GM19328 (cell line): ENCODE results near the gene RAP1GAP2.

Experiments used
- ATAC-seq: cut with Tn5 transposase; IDR thresholded peaks from one replicate; pipeline ENCODE4 v1.9.1; 2021; ENCODE audit warnings: mild to moderate bottlenecking, moderate library complexity; ENCODE audit not compliant: unreplicated experiment

RAP1GAP2 gene

DNA sequence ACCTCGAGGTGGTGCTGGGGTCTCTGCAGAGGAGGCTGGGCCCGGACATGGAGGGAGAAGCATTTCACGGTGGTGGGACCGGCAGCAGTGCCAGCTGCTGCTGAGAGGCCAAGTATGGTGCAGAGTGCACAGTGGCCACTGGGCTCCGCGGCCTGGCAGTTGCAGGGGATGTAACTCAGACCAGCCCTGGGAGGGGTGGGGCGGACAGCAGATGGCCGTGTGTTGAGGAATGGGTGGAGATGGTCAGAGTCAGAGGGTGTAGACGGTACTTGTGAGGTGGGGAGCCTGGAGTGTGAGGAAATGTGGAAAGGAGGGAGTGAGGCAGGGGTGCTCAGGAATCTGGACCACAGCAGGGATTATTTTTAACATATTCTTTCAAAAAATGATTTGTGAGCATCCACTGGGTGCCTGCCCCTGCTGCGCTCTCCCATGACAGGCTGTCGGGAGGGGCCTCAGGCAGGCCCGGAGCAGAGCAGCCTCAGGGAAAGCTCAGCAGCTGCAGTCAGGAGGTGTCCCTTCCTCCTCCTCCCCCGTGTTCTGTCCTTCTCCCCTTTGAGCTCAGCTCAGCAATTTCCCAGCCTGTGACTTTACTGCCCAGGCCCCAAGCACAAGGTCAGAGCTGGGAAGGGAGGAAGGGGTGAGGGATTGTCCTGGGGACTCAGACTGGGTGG is 113.1 kb downstream of the RAP1GAP2 start:
- no peak for ATAC-seq

DNA sequence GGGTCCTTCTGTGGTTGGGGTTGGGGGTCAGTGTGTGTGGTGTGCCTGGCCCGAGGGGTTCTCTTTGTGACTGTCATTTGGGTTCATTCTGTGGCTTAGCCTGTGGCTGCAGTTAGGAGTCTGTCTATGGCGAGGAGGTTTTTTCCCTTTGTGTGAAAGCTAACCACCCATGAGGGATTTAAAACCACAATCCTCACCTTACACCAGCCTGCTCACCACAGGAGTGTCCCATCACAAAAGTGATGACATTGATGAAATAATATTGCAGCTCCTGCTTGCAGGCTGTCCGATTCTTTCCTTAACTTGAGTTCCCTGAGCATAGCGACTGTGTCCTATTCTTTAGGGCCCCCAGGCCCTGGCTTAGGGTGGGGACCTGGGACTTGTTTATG is 113.6 kb downstream of the RAP1GAP2 start:
- no peak for ATAC-seq

DNA sequence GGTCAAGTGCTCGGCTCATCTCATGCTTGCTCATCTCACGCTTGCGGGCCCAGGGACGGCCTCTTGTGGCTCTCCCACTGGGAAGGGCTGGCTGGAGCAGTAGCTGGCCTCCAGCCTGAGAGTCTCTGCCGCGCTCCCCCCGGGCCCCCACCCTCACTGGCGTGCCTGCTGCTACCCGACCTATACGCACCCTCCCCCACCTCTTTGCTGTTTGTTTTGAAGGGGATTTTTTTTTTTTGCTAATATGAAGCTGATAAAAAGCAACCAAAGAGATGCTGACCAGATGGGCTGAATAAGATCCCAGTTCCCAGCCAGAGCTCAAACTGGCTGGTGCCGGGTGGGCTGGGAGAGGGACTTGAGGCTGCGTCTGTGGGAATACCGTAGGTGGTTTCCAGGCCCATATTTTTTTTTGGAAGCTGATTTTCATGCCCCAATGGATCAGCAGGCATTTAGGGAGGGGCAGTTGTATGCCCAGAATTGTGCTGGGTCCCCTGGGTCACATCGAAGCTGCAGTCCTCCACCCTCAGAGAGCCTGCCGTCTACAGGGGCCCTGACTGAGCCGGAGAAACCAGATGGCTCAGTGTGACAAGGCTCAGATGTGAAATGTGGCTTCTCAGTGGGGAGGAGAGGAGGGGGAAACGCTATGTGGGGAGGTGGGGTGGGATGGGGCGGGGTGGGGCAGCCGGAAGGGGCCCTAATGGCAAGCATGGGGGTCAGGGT is 115.0 kb downstream of the RAP1GAP2 start:
- no peak for ATAC-seq

DNA sequence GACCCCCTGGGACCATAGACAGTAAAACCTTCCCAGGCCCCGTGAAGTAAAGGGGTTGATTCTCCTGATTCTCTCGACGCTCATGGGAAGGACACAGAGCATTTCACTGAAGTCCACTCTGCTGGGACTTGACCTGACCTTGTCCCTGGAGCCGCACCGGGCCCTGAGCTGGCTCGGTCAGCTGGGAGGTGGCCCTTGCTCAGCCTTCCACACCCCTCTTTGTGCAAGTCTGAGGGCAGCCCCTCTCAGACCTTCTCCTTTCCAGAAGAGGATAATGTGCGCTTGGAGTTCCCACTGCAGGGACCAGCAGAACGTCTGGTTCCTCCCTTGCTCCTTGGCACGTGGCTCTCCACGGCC is 115.5 kb downstream of the RAP1GAP2 start:
- no peak for ATAC-seq

DNA sequence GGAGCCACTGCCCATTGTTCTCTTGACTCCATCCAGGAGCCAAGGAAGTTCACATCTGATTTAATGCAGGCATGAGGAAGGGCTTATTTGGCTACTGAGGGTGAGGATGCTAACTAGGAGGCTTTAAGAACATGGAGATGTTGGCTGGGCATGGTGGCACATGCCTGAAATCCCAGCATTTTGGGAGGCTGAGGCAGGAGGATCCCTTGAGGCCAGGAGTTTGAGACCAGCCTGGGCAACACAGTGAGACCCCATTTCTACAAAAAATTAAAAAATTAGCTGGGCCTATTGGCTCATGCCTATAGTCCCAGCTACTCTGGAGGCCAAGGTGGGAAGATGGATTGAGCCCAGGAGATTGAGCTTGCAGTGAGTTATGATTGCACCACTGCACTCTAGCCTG is 116.5 kb downstream of the RAP1GAP2 start:
- ATAC-seq = no peak

DNA sequence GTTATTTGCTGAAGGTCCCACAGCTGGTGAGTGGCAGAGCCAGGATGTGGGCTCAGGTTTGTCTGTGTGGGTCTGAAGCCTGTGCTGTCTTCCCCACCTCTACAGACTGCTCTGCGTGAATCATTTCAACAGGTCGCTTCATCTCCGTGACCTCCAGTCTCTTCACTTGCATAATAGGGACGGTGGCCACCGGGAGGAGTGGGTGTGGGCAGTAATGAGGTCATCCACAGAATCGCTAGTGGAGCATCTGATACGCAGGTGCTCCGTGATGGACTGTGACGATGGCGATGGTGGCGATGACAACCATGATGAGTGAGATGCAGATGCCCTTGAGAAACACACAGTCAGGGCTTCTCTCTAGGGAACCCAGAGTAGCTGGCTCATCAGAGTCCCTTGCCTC is 120.2 kb downstream of the RAP1GAP2 start:
- no peak for ATAC-seq

DNA sequence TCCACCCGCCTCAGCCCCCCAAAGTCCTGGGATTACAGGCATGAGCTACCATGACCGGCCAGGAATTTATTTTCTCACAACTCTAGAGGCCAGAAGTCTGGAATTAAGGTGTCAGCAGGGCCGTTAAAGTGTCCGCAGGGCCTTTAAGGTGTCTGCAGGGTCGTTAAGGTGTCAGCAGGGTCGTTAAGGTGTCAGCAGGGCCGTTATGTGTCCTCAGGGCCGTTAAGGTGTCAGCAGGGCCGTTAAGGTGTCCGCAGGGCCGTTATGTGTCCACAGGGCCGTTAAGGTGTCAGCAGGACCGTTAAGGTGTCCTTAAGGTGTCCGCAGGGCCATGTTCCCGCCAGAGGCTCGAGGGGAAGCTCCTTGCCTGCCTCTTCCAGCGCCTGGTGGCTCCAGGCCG is 125.2 kb downstream of the RAP1GAP2 start:
- no peak for ATAC-seq

DNA sequence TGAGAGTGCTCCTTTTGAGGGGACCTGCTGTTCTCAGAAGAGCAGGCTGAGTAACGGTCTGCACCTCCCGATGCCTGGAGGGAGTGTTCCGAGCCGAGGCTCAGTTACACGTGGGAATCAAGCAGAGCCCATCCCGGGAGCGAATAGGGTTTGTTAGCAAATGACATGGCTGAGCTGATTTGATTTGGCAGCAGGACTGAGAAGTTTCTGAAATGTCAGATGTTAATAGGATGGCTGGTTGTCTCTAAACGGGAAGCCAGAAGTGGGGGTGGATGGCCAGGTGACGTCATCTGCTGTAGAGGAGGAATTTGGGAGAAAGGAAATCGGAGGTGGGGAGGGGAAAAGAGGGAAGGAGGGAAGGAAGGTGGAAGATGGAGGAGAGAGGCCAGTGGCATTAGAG is 128.0 kb downstream of the RAP1GAP2 start:
- no peak for ATAC-seq

DNA sequence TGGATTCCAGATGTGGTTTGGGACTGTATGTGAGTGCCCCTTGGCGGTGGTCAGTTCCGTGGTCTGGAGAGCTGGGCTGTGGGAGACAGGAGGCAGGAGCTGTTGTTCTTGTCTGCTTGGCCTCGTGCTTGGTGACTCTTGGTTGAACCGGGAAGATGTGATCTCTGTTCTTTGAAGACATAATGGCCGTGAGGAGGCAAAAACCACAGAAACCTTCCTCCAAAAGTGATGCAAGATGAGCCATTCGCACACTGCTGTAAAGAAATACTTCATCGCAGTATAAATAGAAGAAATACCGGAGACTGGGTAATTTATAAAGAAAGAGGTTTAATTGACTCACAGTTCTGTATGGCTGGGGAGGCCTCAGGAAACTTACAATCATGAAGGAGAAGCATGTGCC is 128.8 kb downstream of the RAP1GAP2 start:
- ATAC-seq = no peak

DNA sequence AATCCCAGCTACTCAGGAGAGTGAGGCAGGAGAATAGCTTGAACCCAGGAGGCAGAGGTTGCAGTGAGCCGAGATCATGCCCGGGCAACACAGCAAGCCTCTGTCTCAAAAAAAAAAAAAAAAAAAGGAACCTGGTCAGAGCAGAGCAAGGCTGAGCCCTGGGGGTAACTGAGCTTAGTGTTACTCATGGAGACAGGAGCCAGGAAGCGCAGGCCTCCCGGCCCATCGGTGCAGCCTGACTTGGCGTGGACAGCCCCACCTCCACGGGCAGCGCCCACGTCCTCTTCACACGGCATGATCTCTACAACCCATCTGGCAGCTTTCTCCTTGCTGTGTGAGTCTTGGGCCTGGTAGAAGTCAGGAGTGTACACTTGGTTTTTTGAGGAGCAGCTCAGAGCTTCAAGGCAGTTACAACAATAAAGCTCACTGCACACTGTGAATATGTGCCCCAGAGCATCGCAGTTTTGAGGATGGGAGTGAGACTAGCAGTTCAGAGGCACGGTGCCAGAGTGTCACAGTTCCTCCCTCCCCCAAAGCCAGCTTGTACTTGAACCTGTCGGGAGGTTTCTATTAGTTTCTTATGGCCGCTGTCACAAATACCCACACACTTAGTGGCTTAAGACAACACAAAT is 129.9 kb downstream of the RAP1GAP2 start:
- ATAC-seq = no peak

DNA sequence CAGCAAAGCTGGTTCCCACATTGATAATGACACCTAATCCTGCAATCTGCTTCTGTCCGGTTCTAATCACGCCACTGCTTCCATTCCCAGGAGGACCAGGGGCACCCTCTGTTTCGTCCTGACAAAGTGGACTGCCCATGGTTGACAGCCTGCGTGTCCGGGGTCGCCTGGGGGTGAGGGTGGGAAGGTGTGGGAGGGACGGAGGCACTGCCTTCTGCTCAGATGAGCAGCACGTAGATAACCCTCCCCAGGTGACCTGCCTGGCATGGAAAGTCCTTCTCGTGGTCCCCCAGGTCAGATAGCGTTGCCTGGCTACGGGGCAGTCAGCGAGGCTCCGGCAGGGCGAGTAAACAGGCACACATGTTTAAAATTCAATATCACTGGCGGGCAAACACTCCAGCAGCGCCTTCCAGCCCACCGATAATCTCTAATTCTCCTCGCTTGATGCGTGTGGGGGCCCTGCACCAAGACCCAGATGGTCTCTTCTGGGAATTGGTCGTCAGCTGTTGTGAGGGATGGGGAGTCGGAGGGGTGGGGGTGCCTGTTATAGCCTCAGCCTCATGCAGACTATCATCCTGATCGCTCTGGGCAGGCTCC is 132.2 kb downstream of the RAP1GAP2 start:
- ATAC-seq = no peak

DNA sequence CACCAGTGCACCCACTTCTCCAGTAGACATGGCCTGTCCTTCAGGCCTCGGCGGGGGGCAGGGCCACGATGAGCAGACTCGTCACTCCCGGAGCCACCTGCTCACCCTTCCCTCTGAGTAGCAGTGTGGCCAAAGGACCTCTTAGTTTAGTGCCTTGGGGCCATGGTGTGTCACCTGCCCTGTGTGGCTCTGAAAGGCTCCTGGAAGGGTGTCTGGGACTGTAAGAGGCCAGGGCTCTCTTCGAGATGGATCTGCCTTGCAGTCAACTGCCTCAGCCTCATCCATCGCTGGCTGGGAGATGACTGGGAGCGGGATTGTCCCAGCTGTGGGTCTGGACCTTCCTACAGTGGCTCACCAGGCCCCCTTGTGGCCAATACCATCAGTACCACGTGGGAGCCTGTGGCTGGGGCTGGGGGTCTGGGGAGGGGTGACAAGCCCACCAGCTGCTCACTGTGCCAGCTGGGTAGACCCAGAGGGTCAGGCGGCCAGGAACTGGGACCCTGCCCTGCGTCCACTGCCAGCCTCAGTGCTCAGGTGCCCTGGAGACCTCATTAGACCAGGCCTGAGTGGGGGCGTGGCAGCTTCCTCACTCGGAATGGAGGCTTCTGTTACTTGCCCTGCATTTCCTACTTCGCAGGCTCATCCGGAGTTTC is 133.8 kb downstream of the RAP1GAP2 start:
- ATAC-seq = no peak

DNA sequence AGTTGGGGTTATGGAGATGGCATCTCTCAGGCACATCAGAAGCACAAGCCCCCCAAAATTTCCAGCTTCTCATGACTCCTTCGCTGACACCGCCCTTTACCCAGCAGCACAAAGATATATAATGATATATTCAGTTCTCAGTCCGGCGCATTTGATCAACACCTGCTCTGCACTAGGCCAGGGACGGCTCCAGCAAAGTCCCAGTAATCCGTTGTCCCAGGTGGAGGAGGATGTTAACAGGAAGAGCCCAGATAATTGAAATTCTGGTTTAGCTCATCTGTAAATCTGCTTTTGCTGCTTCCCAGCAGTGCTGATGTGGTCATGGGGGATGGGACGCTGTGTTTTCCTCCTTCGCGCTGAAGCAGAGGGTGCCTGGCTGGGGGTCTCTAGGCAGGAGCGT is 135.6 kb downstream of the RAP1GAP2 start:
- ATAC-seq = no peak

DNA sequence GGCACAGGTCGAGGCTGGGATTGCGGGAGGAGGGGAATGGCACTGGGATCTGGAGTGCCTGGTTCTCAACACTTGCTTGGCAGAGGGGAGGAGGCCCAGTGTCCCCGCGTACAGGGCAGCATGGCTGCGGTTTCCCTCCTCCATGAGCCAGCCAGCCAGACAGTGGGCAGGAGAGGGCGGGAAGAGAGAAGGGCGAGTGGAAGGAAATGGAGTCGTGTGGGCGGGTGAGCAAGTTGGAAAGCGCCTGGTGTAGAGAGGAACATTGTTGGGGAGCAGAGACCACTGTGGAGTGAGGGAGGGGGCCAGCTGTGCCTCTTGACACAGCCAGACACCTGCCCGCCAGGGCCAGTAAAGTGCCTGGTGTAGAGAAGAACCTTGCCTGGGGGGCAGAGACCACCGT is 136.7 kb downstream of the RAP1GAP2 start:
- no peak for ATAC-seq

DNA sequence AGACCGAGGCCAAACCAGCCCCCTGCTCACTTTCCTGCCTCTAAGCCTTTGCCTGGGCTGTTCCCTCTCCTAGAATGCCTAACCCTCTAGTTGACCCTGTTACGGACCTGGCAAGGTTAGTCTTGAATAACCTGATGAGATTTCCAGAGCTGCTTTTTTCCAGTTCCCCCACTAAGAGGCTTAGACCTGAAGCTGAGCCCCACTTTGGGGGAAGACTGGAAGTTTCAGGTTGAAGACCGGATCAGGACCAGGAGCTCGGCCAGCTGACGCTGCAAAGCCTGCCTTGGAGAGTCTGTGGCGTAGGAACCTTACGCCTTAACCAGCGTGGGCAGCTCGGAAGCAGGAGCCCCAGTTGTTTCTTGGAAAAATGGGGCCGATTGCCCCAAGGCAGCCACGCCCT is 137.4 kb downstream of the RAP1GAP2 start:
- no peak for ATAC-seq

DNA sequence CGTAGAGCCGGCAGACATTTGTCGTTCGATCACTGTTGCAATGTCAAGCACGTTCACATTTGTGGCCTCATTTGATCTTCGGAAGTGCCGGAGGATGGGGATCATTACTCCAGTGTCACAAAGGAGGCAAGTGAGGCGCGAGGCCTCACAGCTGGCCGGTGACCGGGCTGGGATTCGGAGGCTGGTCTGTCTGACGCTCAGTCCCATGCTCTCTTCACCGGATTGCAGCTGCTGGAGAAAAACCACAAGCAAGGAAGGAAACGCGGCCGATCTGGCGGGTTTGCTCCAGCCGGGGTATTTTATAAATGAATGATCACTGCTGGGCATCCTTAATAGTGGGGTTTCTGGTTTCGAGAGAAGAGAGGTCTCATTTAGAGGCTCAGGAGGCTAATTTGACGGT is 139.4 kb downstream of the RAP1GAP2 start:
- ATAC-seq = no peak

DNA sequence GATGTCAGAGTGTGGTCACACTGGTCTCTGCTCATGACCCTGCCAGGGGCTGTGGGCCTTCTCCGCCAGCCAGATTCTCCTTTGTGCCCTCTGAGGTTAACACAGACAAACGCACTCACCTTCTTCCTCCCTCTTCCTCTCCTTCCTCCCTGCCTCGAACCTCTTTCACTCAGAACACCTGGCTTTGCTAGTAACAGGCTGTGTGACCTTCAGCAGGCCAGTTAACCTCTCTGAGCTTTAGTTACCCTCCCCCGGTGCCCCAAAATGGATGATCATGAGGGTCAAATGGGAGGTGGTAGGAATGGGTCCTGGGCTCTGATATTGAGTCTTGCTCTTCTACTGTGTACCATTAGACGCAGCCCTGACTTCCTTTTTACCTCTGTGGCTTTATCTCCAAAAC is 140.1 kb downstream of the RAP1GAP2 start:
- no peak for ATAC-seq

DNA sequence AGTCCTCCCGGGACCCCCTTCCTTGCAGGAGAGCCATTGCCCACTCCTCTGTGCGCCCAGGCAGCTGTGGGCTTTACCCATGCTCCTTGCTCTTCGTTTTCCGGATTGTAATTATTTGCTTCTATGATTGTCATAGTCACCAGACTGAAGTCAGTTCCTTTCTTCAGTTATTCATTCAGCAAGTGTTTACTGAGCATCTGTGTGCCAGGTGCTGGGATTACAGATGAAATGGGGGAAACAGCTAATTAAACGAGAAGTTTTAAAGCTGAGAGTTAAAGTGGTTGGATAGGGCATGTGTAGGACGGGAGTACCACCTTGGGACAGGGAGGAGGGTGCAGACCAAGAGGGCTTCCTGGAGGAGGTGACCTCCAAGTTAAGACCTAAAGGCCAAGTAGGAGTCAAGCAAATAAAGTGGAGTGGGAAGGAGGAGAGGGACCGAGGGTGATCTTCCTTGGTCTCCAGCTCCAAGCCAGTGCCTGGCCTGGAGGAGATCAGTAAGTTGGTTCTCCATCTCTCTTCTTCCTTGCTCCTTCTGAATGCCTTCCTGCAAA is 140.6 kb downstream of the RAP1GAP2 start:
- ATAC-seq = no peak

DNA sequence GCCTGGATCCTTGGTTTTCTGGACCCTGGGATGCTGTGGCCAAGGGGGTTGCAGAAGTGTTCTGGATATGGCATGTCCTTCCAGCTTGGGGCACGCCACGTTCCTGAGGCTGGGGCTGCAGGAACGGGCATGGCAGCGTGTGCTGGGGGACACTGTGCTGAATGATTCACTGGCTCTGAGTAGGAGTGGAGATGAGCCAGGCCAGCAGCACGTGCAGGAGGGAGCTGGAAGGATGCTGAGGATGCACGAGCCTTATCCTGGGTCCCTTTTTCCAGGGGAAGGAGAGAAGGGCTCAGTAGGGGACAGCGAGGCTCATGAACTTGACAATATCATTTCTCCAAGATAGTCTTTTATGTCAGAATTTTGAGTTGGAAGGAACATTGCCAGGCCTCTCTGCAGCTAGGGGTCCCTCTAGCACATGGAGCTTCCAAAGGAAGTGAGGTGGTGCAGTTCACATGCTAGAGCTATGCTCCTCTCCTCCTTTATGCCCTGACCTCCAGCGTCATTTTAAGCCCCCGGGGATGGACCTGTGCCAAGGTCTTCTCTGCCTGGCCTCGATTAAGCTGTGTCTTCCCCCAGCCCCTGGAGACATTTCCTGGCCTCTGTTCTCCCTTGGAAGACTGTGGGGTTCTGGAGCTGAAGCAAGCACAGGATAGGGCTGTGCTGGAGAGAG is 141.2 kb downstream of the RAP1GAP2 start:
- ATAC-seq = no peak

DNA sequence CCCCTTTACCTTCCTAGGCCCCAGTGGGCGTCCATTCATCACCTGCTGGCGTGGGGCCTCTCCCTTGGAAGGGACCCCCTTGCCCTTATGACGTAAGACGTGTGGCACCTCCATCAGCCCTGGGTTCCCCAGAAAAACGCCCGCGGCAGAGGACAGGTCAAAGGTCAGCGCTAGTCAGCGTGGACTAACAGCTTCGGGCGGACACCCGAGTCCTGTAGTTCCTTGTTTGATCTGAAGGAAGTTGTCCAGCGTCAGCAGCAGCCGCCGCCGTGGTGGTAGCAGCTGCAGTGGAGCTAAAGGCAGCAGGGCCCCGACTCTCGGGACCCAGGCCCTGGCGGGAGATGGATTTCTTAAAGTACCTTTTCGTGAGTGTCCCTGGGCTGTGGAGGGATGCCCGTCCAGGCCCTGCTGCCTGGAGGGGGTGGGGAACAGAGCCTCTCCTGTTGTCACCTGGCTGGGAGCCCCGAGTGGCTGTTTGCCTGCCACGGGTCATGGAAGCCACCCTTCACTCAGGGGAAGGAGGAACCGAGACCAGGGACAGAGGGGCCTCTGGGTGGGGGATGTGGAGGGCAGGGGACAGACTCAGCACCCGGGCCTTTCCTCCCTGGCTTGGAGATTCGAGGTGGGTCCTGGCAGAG is 143.6 kb downstream of the RAP1GAP2 start:
- no peak for ATAC-seq
